Peyer's patch (tissue), 4 donors: ENCODE results near the gene DGCR8.

Source experiments
- CTCF ChIP-seq, 6 experiments: fragments of 450-650 bp in 4 of 6; fragments of 200-600 bp in 2 of 6; sonication (generic) in 1 of 6; IDR thresholded peaks; one replicate each; pipeline ENCODE4 v1.5.1; 2017 to 2019; ENCODE audit warnings: antibody characterized with exemption in 6 of 6, mild to moderate bottlenecking in 3 of 6, moderate library complexity in 1 of 6
- POLR2A ChIP-seq, 2 donors: fragments of 450-650 bp; IDR thresholded peaks; one replicate each; pipeline ENCODE4 v1.5.1; 2017; ENCODE audit warnings: antibody characterized with exemption in 2 of 2, mild to moderate bottlenecking in 2 of 2, moderate library complexity in 2 of 2

GRCh38 chr22:20127869-20128618 lies 48.0 kb downstream of the DGCR8 start:
- TF ChIP-seq POLR2A (IDR thresholded peaks at IDR 0.05) (no peak), CTCF (IDR thresholded peaks at IDR 0.05) (no peak)
